HG03039 (cell line): Measurements from ENCODE around the gene NUP160.
"Not testable (repeated sequence)": the region's sequence is repeated elsewhere in the genome, so short reads cannot be mapped to it uniquely, and the experiment has no call there.

Experiments used
- ATAC-seq: cut with Tn5 transposase; IDR thresholded peaks from one replicate; pipeline ENCODE4 v1.9.1; 2021; ENCODE audit warnings: mild to moderate bottlenecking, moderate library complexity; ENCODE audit not compliant: unreplicated experiment

NUP160 gene

GRCh38 chr11:47791774-47792430 lies 56.2 kb downstream of the NUP160 start:
- ATAC-seq, result no peak

GRCh38 chr11:47790017-47790416 lies 58.1 kb downstream of the NUP160 start:
- not testable (repeated sequence) for ATAC-seq

GRCh38 chr11:47788181-47788580 lies 60.0 kb downstream of the NUP160 start:
- ATAC-seq, result no peak

- ATAC-seq, result no peak
These were observed 61.8 kb downstream of the NUP160 start for GRCh38 chr11:47786373-47786772.

GRCh38 chr11:47784785-47785381 lies 63.3 kb downstream of the NUP160 start:
- no peak for ATAC-seq

- no peak for ATAC-seq
These were observed 65.0 kb downstream of the NUP160 start for GRCh38 chr11:47783087-47783610.

- ATAC-seq, result no peak
These were observed 69.2 kb downstream of the NUP160 start for GRCh38 chr11:47778878-47779483.

- no peak for ATAC-seq
These were observed 72.8 kb downstream of the NUP160 start for GRCh38 chr11:47775240-47775869.

- ATAC-seq, result no peak
These were observed 74.3 kb downstream of the NUP160 start for GRCh38 chr11:47773882-47774281.

- not testable (repeated sequence) for ATAC-seq
These were observed 78.6 kb downstream of the NUP160 start for GRCh38 chr11:47769556-47769955.

GRCh38 chr11:47768101-47768612 lies 80.0 kb downstream of the NUP160 start:
- ATAC-seq, result no peak

- ATAC-seq, result peak; percentile 25
These were observed 81.5 kb downstream of the NUP160 start for GRCh38 chr11:47766509-47767227.

GRCh38 chr11:47765086-47765485 lies 83.1 kb downstream of the NUP160 start:
- ATAC-seq, result no peak

- ATAC-seq, result not testable (repeated sequence)
These were observed 88.9 kb downstream of the NUP160 start for GRCh38 chr11:47759291-47759690.

GRCh38 chr11:47756208-47756607 lies 91.9 kb downstream of the NUP160 start:
- ATAC-seq, result no peak

- ATAC-seq, result no peak
These were observed 97.4 kb downstream of the NUP160 start for GRCh38 chr11:47750725-47751124.

- ATAC-seq, result not testable (repeated sequence)
These were observed 105.7 kb downstream of the NUP160 start for GRCh38 chr11:47742494-47742893.

- ATAC-seq, result not testable (repeated sequence)
These were observed 110.3 kb downstream of the NUP160 start for GRCh38 chr11:47737817-47738216.

- no peak for ATAC-seq
These were observed 115.9 kb downstream of the NUP160 start for GRCh38 chr11:47732271-47732670.

- no peak for ATAC-seq
These were observed 116.7 kb downstream of the NUP160 start for GRCh38 chr11:47731475-47731874.
